Psoas muscle (tissue), 8 donors: ENCODE data around the gene MRPS31. TPM values are rescaled to one million over a fixed set of nuclear protein-coding genes. Genes with fewer than 3 reads are reported as not detected.
"Not testable (repeated sequence)": the region's sequence is repeated elsewhere in the genome, so short reads cannot be mapped to it uniquely, and the experiment has no call there.

Source experiments
- ATAC-seq, 4 donors: fragments of 200-7000 bp; cut with Tn5 transposase; one replicate each; pipeline ENCODE4 v1.9.1; 2020; ENCODE audit warnings: moderate library complexity in 3 of 4, mild to moderate bottlenecking in 2 of 4
- DNase-seq, 2 donors: peaks; one replicate each; pipeline ENCODE4 v3.0.0-alpha.2; 2020
- H3K27ac ChIP-seq: fragments of 200-600 bp; one replicate; pipeline ENCODE4 v1.8.0; 2022
- H3K27me3 ChIP-seq, 3 donors: fragments of 200-600 bp in 1 of 3; one replicate each; pipeline versions ENCODE4 v1.6.1 to v1.8.0; 2013 to 2022; ENCODE audit warnings: low read length in 2 of 3, mild to moderate bottlenecking in 2 of 3, moderate library complexity in 1 of 3; ENCODE audit not compliant: insufficient read depth in 3 of 3
- H3K36me3 ChIP-seq, 2 donors: fragments of 200-600 bp in 1 of 2; one replicate each; pipeline versions ENCODE4 v1.6.1 to v1.8.0; 2013 to 2022; ENCODE audit warnings: low read depth in 1 of 2, mild to moderate bottlenecking in 1 of 2, moderate library complexity in 1 of 2; ENCODE audit not compliant: insufficient read depth in 1 of 2
- H3K4me1 ChIP-seq: fragments of 200-600 bp; one replicate; pipeline ENCODE4 v1.8.0; 2022
- H3K4me3 ChIP-seq: fragments of 200-600 bp; one replicate; pipeline ENCODE4 v1.8.0; 2022; ENCODE audit warnings: mild to moderate bottlenecking
- H3K9me3 ChIP-seq: fragments of 200-600 bp; one replicate; pipeline ENCODE4 v1.8.0; 2022
- WGBS, 3 donors: extraction: QIAGEN DNeasy Blood & Tissue Kit; methylation state at CpG; one replicate each; pipeline versions ENCODE4 v1.1.6 to v1.1.7; 2013; 5-methylcytosine and 5-hydroxymethylcytosine counted together
- intact Hi-C, 2 donors: fragments of 100-400 bp; cut with DNase I; formaldehyde crosslinking; loops; one replicate each; pipeline versions ENCODE4 v1.11.0 to v1.14.2; 2022
- polyA plus RNA-seq, 3 donors: library from polyadenylated mRNA; stranded (reverse); fragments of 200-250 nt; gene quantifications; one replicate each; pipeline ENCODE4 v1.2.3, GENCODE V29; 2013
- total RNA-seq, 4 donors: library from RNA; stranded (reverse); fragmentation: NEBNext Ultra II Directional in 2 of 4; extraction: Animal tissue kit (Norgen Biotek cat#: 25700) in 2 of 4; gene quantifications; one replicate each; pipeline versions ENCODE4 v1.2.1 to v1.2.4, GENCODE V29; 2021 to 2023
- TF ChIP-seq, protein P1 (sequence below): fragments of 200-600 bp; IDR thresholded peaks from one replicate; pipeline ENCODE4 v1.8.0; 2022; ENCODE audit warnings: antibody characterized with exemption
- donor health status: healthy with polysubstance abuse.
- donor health status: DM: no; HTN: no; CAD: no; lungs with moderate emphysema.
- donor health status: Bipolar disorder and iron deficiency.
- donor health status: healthy.
- donor health status: DM: yes; HTN: yes; CAD: no.
- donor health status: DM: no; HTN: no; CAD: no.
- donor health status: DM: no; HTN: no; CAD: no.
- donor health status: DM: yes; HTN: yes; CAD: no.

Gene MRPS31
- total and polyA plus RNA-seq, 7 donors = 23.3 to 36.6 (median 26.8) TPM

- Histone ChIP-seq H3K27ac (no peak overlapping the region), H3K4me1 (peaks cover 4% of the 10 kb centered on the region), H3K36me3 (no peaks in the 10 kb centered on the region), H3K9me3 (no peaks in the 10 kb centered on the region), H3K4me3 (no peak overlapping the region), H3K27me3 (no peaks in the 10 kb centered on the region)
- no peak for ATAC-seq
- intact Hi-C loops = no loop called here
- TF ChIP-seq, protein P1, sequence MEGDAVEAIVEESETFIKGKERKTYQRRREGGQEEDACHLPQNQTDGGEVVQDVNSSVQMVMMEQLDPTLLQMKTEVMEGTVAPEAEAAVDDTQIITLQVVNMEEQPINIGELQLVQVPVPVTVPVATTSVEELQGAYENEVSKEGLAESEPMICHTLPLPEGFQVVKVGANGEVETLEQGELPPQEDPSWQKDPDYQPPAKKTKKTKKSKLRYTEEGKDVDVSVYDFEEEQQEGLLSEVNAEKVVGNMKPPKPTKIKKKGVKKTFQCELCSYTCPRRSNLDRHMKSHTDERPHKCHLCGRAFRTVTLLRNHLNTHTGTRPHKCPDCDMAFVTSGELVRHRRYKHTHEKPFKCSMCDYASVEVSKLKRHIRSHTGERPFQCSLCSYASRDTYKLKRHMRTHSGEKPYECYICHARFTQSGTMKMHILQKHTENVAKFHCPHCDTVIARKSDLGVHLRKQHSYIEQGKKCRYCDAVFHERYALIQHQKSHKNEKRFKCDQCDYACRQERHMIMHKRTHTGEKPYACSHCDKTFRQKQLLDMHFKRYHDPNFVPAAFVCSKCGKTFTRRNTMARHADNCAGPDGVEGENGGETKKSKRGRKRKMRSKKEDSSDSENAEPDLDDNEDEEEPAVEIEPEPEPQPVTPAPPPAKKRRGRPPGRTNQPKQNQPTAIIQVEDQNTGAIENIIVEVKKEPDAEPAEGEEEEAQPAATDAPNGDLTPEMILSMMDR = no peak
- 85 to 87% (median 85%) methylated on average over 5 of the region's 5 CpGs for WGBS, 3 donors
- no peak for DNase-seq
Observed at GRCh38 chr13:40787062-40787461, 16.1 kb upstream of the MRPS31 start.

DNA sequence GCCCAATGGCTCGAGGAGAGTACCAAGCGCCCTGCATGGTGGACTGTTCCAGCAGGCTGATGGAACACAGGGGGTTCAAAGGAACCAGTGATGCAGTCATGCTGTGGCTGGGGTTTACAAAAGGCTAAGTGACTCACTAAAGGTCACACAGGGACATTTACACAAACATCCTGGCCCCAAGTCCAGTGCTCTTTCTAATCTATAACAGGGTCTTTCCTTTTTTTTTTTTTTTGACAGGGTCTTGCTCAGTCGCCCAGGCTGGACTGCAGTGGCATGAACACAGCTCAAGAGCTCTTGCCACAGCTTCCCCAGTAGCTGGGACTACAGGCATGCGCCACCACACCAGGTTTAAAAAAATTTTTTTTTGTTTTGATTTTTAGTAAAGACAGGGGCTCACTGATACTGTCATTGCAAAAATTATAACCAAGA lies 15.6 kb upstream of the MRPS31 start:
- TF ChIP-seq, protein P1 = no peak

GRCh38 chr13:40784540-40784939 lies 13.6 kb upstream of the MRPS31 start:
- Histone ChIP-seq H3K27ac (no peak overlapping the region), H3K4me3 (no peak overlapping the region), H3K27me3 (no peaks in the 10 kb centered on the region), H3K36me3 (no peaks in the 10 kb centered on the region), H3K4me1 (no peaks in the 10 kb centered on the region), H3K9me3 (no peaks in the 10 kb centered on the region)
- 74 to 84% (median 78%) methylated on average over 4 of the region's 4 CpGs for WGBS, 3 donors
- intact Hi-C loops = no loop called here
- ATAC-seq (no peak), DNase-seq (no peak)
- TF ChIP-seq, protein P1 = no peak

More for the DNA sequence above, 15.6 kb upstream of the MRPS31 start:
- Histone ChIP-seq H3K27ac (no peak overlapping the region), H3K27me3 (no peaks in the 10 kb centered on the region), H3K36me3 (no peaks in the 10 kb centered on the region), H3K4me3 (no peak overlapping the region), H3K9me3 (no peaks in the 10 kb centered on the region), H3K4me1 (peaks cover 4% of the 10 kb centered on the region)
- ATAC-seq = peak in 1 of 4 donors; percentile 25
- no peak for DNase-seq
- intact Hi-C loops = no loop called here
- WGBS, 3 donors = 83 to 91% (median 91%) methylated on average over 4 of the region's 4 CpGs

GRCh38 chr13:40782971-40783370 lies 12.0 kb upstream of the MRPS31 start:
- H3K27me3 ChIP-seq, DNase-seq, H3K36me3 ChIP-seq, H3K4me3 ChIP-seq, ATAC-seq, H3K9me3 ChIP-seq, H3K27ac ChIP-seq, H3K4me1 ChIP-seq, intact Hi-C loops: not testable (repeated sequence)
- WGBS, 3 donors = 92 to 100% (median 96%) methylated on average over 1 of the region's 1 CpG

DNA sequence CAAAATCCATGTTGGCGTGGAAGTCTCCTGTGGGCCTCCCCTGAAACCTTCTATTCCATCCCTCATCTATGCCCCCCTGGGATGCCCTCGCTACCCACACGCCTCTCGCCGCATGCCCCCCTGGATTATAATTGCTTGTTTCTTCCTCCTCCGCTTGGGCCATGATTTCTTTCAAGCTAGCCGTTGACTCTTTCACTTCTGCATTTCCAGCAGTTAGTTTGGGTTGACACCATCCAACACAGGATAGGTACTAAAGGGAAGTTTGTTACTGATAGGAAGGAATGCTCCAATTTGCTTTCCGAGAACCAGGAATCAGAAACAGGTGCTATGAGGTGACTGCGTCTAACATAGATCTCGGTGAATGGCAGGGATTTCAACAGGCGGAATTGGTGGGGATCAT lies 10.7 kb upstream of the MRPS31 start:
- Histone ChIP-seq H3K9me3 (no peaks in the 10 kb centered on the region), H3K27ac (no peak overlapping the region), H3K36me3 (no peaks in the 10 kb centered on the region), H3K4me1 (no peaks in the 10 kb centered on the region), H3K27me3 (no peaks in the 10 kb centered on the region), H3K4me3 (no peak overlapping the region)
- ATAC-seq (no peak), DNase-seq (no peak)
- 86 to 94% (median 90%) methylated on average over 11 of the region's 11 CpGs for WGBS, 3 donors
- intact Hi-C loops = no loop called here
- TF ChIP-seq, protein P1 = no peak
